ENCODE measurements around the gene PCDHGA4.

The PCDHGA4 gene

GRCh38 chr5:141342773-141343172 lies 12.0 kb upstream of the PCDHGA4 start:
- no peak for TF ChIP-seq TOX (CRISPR knock-in tag; IDR thresholded peaks at IDR 0.05; ENCODE audit: borderline replicate concordance)
- TF ChIP-seq, protein P1, sequence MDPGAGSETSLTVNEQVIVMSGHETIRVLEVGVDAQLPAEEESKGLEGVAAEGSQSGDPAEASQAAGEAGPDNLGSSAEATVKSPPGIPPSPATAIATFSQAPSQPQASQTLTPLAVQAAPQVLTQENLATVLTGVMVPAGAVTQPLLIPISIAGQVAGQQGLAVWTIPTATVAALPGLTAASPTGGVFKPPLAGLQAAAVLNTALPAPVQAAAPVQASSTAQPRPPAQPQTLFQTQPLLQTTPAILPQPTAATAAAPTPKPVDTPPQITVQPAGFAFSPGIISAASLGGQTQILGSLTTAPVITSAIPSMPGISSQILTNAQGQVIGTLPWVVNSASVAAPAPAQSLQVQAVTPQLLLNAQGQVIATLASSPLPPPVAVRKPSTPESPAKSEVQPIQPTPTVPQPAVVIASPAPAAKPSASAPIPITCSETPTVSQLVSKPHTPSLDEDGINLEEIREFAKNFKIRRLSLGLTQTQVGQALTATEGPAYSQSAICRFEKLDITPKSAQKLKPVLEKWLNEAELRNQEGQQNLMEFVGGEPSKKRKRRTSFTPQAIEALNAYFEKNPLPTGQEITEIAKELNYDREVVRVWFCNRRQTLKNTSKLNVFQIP (CRISPR knock-in tag; IDR thresholded peaks at IDR 0.05; ENCODE audit: borderline replicate concordance, low read depth): no peak
- TF ChIP-seq ZC3H10 (CRISPR knock-in tag; IDR thresholded peaks at IDR 0.05): no peak
- no peak for TF ChIP-seq ARNTL (CRISPR knock-in tag; IDR thresholded peaks at IDR 0.05; ENCODE audit: borderline replicate concordance, low read depth)
- TF ChIP-seq GLIS3 (CRISPR knock-in tag; IDR thresholded peaks at IDR 0.05): no peak
- no peak for TF ChIP-seq ESRRG (CRISPR knock-in tag; IDR thresholded peaks at IDR 0.05)
- TF ChIP-seq PPARA (CRISPR knock-in tag; IDR thresholded peaks at IDR 0.05; ENCODE audit: borderline replicate concordance): no peak
- TF ChIP-seq RARB (CRISPR knock-in tag; IDR thresholded peaks at IDR 0.05): no peak
- TF ChIP-seq OSR1 (CRISPR knock-in tag; IDR thresholded peaks at IDR 0.05): no peak
- no peak for TF ChIP-seq ZNF565 (CRISPR knock-in tag; conservative IDR thresholded peaks at IDR 0.05; ENCODE audit: low read depth)
- TF ChIP-seq ISL1 (CRISPR knock-in tag; IDR thresholded peaks at IDR 0.05): no peak

GRCh38 chr5:141343242-141343952 lies 11.4 kb upstream of the PCDHGA4 start, which contains the start of gene PCDHGA3:
PCDHGA3 (plus strand) TSS chr5:141343829; CDS start chr5:141344034, 205 bp downstream.
- no peak for ATAC-seq
- TF ChIP-seq, protein P2, sequence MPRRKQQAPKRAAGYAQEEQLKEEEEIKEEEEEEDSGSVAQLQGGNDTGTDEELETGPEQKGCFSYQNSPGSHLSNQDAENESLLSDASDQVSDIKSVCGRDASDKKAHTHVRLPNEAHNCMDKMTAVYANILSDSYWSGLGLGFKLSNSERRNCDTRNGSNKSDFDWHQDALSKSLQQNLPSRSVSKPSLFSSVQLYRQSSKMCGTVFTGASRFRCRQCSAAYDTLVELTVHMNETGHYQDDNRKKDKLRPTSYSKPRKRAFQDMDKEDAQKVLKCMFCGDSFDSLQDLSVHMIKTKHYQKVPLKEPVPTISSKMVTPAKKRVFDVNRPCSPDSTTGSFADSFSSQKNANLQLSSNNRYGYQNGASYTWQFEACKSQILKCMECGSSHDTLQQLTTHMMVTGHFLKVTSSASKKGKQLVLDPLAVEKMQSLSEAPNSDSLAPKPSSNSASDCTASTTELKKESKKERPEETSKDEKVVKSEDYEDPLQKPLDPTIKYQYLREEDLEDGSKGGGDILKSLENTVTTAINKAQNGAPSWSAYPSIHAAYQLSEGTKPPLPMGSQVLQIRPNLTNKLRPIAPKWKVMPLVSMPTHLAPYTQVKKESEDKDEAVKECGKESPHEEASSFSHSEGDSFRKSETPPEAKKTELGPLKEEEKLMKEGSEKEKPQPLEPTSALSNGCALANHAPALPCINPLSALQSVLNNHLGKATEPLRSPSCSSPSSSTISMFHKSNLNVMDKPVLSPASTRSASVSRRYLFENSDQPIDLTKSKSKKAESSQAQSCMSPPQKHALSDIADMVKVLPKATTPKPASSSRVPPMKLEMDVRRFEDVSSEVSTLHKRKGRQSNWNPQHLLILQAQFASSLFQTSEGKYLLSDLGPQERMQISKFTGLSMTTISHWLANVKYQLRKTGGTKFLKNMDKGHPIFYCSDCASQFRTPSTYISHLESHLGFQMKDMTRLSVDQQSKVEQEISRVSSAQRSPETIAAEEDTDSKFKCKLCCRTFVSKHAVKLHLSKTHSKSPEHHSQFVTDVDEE (CRISPR knock-in tag; IDR thresholded peaks at IDR 0.05): no peak
- TF ChIP-seq CREB5 (CRISPR knock-in tag; IDR thresholded peaks at IDR 0.05; ENCODE audit: low read depth): no peak
- TF ChIP-seq ZC3H10 (CRISPR knock-in tag; IDR thresholded peaks at IDR 0.05): no peak
- no peak for TF ChIP-seq ZFP3 (CRISPR knock-in tag; IDR thresholded peaks at IDR 0.05)
- no peak for TF ChIP-seq TOX (CRISPR knock-in tag; IDR thresholded peaks at IDR 0.05; ENCODE audit: borderline replicate concordance)
- TF ChIP-seq BACH2 (CRISPR knock-in tag; IDR thresholded peaks at IDR 0.05; ENCODE audit: borderline replicate concordance): no peak
- TF ChIP-seq ZNF8 (CRISPR knock-in tag; IDR thresholded peaks at IDR 0.05): no peak
- TF ChIP-seq ISL1 (CRISPR knock-in tag; IDR thresholded peaks at IDR 0.05): no peak
- TF ChIP-seq ZNF565 (CRISPR knock-in tag; conservative IDR thresholded peaks at IDR 0.05; ENCODE audit: low read depth): no peak

More at GRCh38 chr5:141342773-141343172, 12.0 kb upstream of the PCDHGA4 start:
- no peak for ATAC-seq

- TF ChIP-seq GLIS3 (CRISPR knock-in tag; IDR thresholded peaks at IDR 0.05): no peak
- TF ChIP-seq, protein P2 (CRISPR knock-in tag; IDR thresholded peaks at IDR 0.05): no peak
- no peak for TF ChIP-seq ESRRG (CRISPR knock-in tag; IDR thresholded peaks at IDR 0.05)
- TF ChIP-seq ZC3H10 (CRISPR knock-in tag; IDR thresholded peaks at IDR 0.05): no peak
- ATAC-seq: no peak
Observed at GRCh38 chr5:141343953-141344463, 10.8 kb upstream of the PCDHGA4 start.

- no peak for ATAC-seq
- TF ChIP-seq TCF4 (CRISPR knock-in tag; IDR thresholded peaks at IDR 0.05; ENCODE audit: borderline replicate concordance) (no peak), ZNF8 (CRISPR knock-in tag; IDR thresholded peaks at IDR 0.05) (no peak), BACH2 (CRISPR knock-in tag; IDR thresholded peaks at IDR 0.05; ENCODE audit: borderline replicate concordance) (no peak), PATZ1 (CRISPR knock-in tag; IDR thresholded peaks at IDR 0.05; ENCODE audit: borderline replicate concordance) (no peak), GLIS3 (CRISPR knock-in tag; IDR thresholded peaks at IDR 0.05) (no peak), ZFP3 (CRISPR knock-in tag; IDR thresholded peaks at IDR 0.05) (no peak), ISL1 (CRISPR knock-in tag; IDR thresholded peaks at IDR 0.05) (no peak), ZC3H10 (CRISPR knock-in tag; IDR thresholded peaks at IDR 0.05) (no peak), OSR1 (CRISPR knock-in tag; IDR thresholded peaks at IDR 0.05) (no peak), ZNF565 (CRISPR knock-in tag; conservative IDR thresholded peaks at IDR 0.05; ENCODE audit: low read depth) (no peak), ESRRG (CRISPR knock-in tag; IDR thresholded peaks at IDR 0.05) (no peak), CSRNP3 (CRISPR knock-in tag; IDR thresholded peaks at IDR 0.05) (no peak), CSDC2 (CRISPR knock-in tag; IDR thresholded peaks at IDR 0.05) (no peak)
Observed at GRCh38 chr5:141345327-141345726, 9.5 kb upstream of the PCDHGA4 start.

Measured in SK-N-SH treated with all-trans-retinoic acid at 6 μM for 48 hours (cell line).